Effector CD4-positive, alpha-beta T cell (primary cell): Measurements from ENCODE around the gene IFNA5.

Experiments
- DNase-seq: peaks from one replicate; pipeline ENCODE4 v3.0.0-alpha.2; 2020

Gene IFNA5

DNA sequence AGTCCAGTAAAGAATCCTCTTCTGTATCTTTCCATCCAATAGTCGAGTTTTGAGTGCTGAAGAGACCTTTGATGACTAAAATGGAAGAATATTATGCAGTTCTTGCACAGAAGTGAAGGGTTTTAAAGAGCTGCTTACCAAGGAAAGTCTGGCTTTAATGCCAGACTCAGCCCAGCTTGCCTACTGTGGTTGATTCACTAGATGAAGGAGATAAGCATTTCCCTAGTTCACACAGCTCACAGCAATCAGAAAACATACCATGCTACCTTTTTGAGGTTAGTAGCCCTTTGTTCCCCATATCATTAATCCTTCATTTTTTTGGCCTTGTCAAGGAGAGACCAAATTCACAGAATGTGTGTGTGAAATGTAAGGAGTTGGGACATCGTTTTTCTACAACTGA is 15.3 kb downstream of the IFNA5 start:
- DNase-seq, result no peak

DNA sequence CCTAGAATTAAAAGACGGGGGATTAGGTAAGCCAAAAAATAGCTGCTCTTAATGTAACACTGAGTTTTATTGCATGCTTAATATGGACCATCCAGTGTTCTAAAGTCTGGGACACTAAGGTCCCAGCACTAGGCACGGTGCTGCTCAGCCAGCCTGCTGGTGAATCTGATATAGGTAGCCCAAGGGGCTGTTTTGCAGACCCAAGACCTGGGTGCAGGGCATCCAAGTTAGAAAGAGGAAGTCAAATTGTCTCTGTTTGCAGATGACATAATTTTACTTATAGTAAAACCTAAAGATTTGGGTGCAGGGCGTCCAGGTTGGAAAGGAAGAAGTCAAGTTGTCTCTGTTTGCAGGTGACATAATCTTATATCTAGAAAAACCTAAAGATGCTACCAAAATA is 17.8 kb downstream of the IFNA5 start:
- DNase-seq, result no peak

DNA sequence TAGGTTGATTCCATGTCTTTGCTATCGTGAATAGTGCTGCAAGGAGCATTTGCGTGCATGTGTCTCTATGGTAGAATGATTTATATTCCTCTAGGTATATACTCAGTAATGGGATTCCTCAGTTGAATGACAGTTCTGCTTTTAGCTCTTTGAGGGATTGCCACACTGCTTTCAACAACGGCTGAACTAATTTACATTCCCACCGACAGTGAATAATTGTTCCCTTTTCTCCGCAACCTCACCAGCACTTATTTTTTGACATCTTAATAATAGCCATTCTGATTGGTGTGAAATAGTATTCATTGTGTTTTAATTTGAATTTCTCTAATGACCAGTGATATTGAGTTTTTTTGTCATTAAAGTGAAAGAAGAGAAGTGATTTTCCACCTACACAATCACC is 18.5 kb downstream of the IFNA5 start:
- no peak for DNase-seq

DNA sequence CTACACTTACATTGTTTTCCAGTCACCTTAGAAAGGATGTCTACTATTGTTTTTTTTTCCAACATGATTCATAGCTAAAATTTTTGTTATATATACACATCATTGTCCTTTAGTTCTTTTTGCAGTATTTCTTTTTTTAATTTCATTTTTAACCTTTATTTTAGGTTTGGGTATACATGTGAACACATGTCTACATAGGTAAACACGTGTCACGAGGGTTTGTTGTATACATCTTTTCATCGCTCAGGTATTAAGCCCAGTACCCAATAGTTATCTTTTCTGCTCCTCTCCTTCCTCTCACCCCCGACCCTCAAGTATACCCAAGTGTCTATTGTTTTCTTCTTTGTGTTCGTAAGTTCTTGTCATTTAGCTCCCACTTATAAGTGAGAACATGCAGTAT is 19.0 kb downstream of the IFNA5 start:
- DNase-seq, result no peak

DNA sequence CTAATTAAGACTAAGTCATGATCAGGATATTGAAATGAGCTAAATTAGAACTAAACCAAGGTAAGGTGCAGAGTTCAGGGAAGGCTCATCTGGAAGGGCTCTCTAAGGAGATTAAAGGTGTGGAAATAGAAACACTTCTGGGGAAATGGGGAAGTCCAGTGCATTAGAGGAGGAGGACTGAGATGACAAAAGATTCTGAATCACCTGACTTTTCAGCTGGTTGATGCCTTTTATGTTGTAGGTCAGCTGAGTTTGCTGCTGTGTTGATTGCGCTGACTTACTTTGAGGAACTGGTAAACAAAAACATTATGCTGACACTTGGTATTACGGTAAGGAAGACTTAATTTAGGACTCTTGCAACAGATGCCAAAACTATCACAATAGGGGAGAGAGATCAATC is 23.8 kb downstream of the IFNA5 start:
- DNase-seq, result no peak

DNA sequence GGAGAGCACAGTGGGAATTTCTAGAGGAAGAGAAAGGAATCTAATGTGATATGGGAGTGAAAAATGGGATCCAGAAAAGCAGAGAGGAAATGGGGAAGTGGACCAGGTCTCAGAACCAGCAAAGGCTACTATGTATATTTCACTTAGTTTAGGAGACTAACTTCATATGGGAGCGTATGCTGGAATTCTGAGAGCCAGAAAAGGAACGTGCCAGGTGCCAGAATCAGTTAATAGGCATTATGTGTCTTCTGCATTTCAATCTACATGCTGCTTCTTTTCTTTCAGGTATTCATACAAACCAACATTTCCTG is 36.8 kb downstream of the IFNA5 start:
- DNase-seq, result no peak

DNA sequence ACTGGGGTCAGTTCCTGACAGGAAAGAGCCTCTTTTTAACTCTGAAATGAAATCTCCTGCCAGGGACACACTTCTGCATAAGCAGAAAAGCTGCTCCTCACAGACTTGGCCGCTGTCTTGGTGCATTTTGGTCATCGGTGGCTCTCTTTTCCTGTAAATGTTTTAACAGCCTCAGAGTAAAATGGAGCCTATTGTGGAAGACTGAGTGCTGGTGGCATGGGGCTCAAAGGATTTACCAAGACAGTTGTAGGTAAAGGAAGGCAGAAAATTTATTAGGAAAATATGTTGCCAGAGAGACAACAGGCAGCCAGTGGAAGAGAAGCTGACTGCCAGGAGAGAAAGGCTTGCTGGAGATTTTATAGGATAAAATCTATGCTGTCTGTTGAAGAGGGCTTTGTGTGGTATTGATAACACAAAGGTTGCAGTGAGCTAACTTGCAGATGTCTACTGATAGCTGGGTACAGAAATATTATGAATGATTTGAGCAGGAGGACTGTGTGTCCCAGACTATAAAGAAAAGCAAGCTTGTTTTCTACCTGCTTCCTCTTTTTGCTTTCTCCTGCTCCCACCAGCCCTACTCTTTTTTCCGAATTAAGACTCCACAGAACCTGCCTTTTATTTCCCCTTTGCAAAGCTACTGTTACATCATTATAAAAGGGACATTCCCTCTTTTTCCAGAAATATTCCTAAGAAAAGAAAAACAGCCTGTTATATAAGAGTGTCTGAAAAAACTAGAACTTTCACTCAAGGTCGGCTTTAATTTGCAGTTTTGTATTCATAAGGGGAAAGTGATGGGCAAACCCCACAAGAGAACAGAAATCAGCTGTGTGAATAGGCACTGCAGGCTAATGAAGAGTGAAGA is 37.4 kb downstream of the IFNA5 start:
- DNase-seq, result no peak

DNA sequence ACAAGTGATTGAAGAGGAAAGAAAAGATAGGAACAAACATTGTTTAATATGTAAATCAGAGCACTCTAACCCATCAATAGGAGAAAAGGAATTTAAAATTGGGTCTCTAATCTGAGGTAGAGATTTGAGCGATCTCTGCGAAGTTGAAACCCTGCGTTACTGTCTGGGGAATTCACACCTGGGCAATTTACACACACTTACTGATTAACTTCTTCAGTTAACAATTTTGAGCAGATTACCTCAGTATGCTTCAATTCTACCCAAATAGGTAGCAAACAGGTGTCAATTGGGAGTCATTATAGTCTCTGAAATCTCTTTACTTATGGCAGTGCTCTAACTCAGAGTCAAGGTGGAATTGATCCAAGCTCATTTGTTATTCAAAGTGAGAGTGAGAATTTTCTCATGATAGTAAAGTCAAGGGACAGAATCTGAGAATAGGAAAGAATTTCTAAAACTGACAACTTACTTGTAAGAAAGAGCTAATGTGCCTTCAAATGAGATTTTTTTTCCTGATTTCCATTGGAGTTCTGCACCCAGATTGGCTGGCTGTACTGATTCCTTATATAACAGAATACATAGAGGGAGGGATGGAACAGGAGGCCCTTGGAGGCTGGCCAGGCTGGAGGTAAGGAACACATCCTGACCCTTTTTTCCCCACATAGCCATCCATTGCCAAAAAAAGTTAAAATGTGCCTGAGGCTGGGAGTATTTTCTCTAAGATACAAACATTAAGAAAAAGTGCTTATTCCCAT is 38.2 kb downstream of the IFNA5 start:
- DNase-seq, result no peak

DNA sequence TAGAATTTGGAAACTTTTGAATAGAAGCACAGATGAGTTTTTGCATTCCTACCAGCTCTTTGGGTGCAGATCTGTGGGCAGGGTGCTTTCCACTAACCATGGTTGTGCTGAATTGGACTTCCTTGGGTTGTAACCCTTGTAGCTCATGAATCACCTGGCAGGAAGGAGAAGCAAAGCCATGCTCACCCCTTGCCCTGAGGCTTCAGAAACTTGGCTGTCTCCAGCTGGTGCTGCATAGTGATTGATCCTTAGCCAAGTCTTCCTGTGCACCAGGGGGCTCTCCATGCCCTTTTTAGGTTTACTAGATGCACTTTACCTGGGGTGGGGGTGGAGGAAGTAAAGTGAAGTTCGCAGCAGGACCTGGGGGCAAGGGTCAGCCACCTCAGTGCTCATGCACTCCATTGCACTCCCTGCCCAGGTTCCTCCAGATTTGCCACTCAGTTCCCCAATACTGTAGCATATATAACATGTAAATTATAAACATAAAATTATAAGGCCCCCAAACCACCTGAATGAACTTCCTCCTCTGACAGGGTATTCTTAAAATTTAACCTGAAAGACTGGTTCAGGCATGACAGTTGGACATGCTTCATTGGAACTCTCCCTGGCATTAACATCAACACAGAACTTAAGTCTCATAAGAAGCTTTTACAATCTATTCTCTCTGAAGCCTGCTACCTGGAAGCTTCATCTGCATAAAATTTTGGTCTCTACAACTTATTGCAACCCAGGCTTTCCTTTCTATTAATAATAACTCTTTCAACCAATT is 39.5 kb downstream of the IFNA5 start:
- DNase-seq, result no peak

DNA sequence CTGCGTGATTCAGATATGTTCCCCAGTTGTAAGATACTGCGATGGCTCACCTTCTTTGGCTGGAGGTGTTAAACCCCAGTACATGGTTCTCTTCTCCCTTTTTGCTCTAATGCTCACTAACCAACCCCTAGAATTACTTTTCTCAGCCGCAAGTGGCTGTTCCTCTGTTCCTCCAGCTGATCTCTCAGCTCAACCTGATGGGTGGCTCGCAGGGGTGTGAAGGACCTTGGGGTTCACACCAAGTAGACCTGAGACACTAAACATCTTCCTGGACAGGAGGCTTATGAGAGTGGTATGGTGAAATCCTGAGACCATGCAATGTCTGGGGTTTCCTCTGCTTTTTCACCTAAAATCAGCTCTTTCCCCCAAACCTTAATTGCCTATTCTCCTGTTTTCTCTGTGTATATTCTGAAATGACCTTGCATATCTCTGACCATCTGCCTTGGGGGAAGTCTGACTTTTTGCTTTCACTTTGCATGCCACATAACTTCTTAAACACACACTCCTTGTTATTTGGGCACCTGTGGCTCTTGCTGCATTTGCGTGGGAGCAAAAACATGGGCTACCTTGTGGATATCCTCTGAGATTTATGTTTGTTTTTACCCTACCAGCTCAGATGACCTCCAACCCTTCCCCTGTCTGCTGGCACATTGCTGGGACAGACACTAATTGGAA is 49.4 kb downstream of the IFNA5 start:
- no peak for DNase-seq
